Subcutaneous preadipocyte (primary cell): Measurements from ENCODE around the gene TCL1A. TPM values are rescaled to one million over a fixed set of nuclear protein-coding genes. Genes with fewer than 3 reads are reported as not detected.

ENCODE experiments used
- small RNA-seq: library from RNA; depleted of rRNA; stranded (forward); fragments of <200 nt; gene quantifications from one replicate; pipeline ENCODE3, GENCODE V24; 2012
- total RNA-seq: library from RNA; depleted of rRNA; stranded (reverse); fragments of >200 nt; gene quantifications from 2 replicates; pipeline ENCODE4 v1.2.3, GENCODE V29; 2012

The TCL1A gene
- not detected in 2 replicates for total RNA-seq

GRCh38 chr14:95713596-95714371, at the start of gene TCL1A:
Gene TCL1A (minus strand): TSS chr14:95714125. CDS start chr14:95714066, 59 bp downstream.

DNA sequence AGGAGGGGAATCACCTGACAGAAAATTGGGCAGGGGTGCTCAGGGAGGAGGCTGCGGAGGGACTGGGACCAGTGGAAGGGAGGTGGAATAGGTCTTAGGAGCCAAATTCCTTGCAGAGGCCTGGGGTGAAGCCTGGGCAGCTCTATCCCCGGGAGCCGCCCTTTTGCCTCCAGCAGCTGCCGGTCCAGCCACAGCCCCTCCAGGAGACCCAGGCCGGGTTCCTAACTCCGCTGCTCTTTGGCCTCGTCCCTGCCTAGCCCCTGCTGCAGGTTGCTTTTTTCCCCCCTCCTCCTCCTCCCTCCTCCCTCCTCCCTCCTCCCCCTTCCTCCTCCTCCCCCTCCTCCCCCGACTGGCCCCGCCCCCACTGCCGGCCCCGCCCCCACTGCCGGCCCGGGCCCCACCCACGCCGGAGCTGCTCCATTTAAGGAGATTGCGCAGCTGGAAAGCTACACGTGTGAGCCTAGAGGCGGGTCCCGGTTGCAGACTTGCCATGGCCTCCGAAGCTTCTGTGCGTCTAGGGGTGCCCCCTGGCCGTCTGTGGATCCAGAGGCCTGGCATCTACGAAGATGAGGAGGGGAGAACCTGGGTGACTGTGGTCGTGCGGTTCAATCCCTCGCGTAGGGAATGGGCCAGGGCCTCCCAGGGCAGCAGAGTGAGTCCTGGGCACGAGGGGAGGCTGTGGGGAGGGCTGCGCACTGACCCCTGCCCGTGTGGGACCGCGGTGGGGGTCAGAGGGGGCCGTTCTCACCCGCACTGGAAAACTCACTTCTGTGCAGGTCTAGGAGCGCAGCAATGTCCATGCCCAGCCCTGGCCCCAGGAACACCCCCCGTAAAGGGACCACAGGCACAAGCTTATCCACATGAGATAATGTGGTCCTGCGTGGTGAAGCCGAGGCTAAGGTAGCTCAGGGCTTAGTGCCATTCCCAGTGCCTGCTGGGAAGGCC, 27.7 kb downstream of the TCL1A start, which contains the start of gene TCL1B:
TSS of gene TCL1B (plus strand) at position 449 of the 945 bp plus-strand sequence. CDS start at position 491, 42 bp downstream.

Small RNAs within 50 kb of the gene (small RNA-seq; reads per million reads assigned to genes)
- not detected for gene RF02193

Other genes with a start within 250 kb of the TCL1A start
- 58.1 and 105 TPM in 2 replicates for gene SYNE3, start 197.5 kb downstream of the TCL1A start, total RNA-seq
- 39.7 and 41.6 TPM in 2 replicates for gene GLRX5, start 179.1 kb downstream of the TCL1A start, total RNA-seq
- gene TCL1B, start 27.7 kb downstream of the TCL1A start, total RNA-seq, result not detected in 2 replicates
- gene TUNAR, start 162.7 kb upstream of the TCL1A start, total RNA-seq, result under 0.01 TPM in 1 of 2 replicates, not detected in the other